MG63 (cell line): ENCODE results near the gene FAM120A. TPM values are rescaled to one million over a fixed set of nuclear protein-coding genes. Genes with fewer than 3 reads are reported as not detected.

Experiments
- DNase-seq: peaks from one replicate; pipeline ENCODE4 v3.0.0-alpha.2; 2020
- H3K27me3 ChIP-seq: fragments of 250-450 bp; sonication (Bioruptor Pico); 2 replicates; pipeline ENCODE4 v1.5.1; 2020; ENCODE audit warnings: mild to moderate bottlenecking, moderate library complexity
- H3K36me3 ChIP-seq: fragments of 250-450 bp; sonication (Bioruptor Pico); 2 replicates; pipeline ENCODE4 v1.5.1; 2020; ENCODE audit warnings: mild to moderate bottlenecking, moderate library complexity
- H3K4me3 ChIP-seq: fragments of 250-450 bp; sonication (Bioruptor Pico); 2 replicates; pipeline ENCODE4 v1.5.1; 2020; ENCODE audit warnings: mild to moderate bottlenecking, moderate library complexity
- H3K9me3 ChIP-seq: fragments of 250-450 bp; sonication (Bioruptor Pico); 2 replicates; pipeline ENCODE4 v1.5.1; 2020; ENCODE audit warnings: mild to moderate bottlenecking, moderate library complexity
- total RNA-seq: library from RNA; depleted of rRNA; stranded (reverse); fragments of >200 nt; shearing (Covaris generic); gene quantifications from 2 replicates; pipeline ENCODE4 v1.2.3, GENCODE V29; 2014; ENCODE audit warnings: low replicate concordance

Gene FAM120A
- total RNA-seq, 1 experiment from 2014 or later = 44.1 TPM

- Histone ChIP-seq H3K27me3 (no peaks in the 10 kb centered on the region), H3K4me3 (no peak overlapping the region), H3K9me3 (no peaks in the 10 kb centered on the region), H3K36me3 (no peaks in the 10 kb centered on the region; the same call in 1 of the 2 replicates)
- no peak for DNase-seq
These were observed 12.3 kb downstream of the FAM120A start for GRCh38 chr9:93463638-93464248.

- Histone ChIP-seq H3K36me3 (no peaks in the 10 kb centered on the region; the same call in 1 of the 2 replicates), H3K4me3 (no peak overlapping the region), H3K27me3 (no peaks in the 10 kb centered on the region), H3K9me3 (no peaks in the 10 kb centered on the region)
- DNase-seq = no peak
These were observed 12.9 kb downstream of the FAM120A start for GRCh38 chr9:93464395-93464794.

GRCh38 chr9:93464876-93465275 is 13.4 kb downstream of the FAM120A start:
- no peaks in the 10 kb centered on the region; the same call in none of the 2 replicates for H3K36me3 ChIP-seq
- DNase-seq = no peak
- H3K4me3 ChIP-seq = no peak overlapping the region
- H3K27me3 ChIP-seq = no peaks in the 10 kb centered on the region
- H3K9me3 ChIP-seq = no peaks in the 10 kb centered on the region

- H3K4me3 ChIP-seq = no peak overlapping the region
- no peaks in the 10 kb centered on the region for H3K27me3 ChIP-seq
- H3K36me3 ChIP-seq = no peaks in the 10 kb centered on the region; the same call in none of the 2 replicates
- DNase-seq = no peak
- H3K9me3 ChIP-seq = no peaks in the 10 kb centered on the region
These were observed 14.4 kb downstream of the FAM120A start for GRCh38 chr9:93465855-93466254.

GRCh38 chr9:93466416-93467061 is 15.1 kb downstream of the FAM120A start:
- no peak for DNase-seq
- no peak overlapping the region for H3K4me3 ChIP-seq
- no peaks in the 10 kb centered on the region for H3K27me3 ChIP-seq
- H3K9me3 ChIP-seq = no peaks in the 10 kb centered on the region
- H3K36me3 ChIP-seq = peaks cover 6% of the 10 kb centered on the region

- DNase-seq = no peak
- peaks cover 7% of the 10 kb centered on the region for H3K36me3 ChIP-seq
- no peaks in the 10 kb centered on the region for H3K9me3 ChIP-seq
- H3K27me3 ChIP-seq = no peaks in the 10 kb centered on the region
- H3K4me3 ChIP-seq = no peak overlapping the region
These were observed 15.6 kb downstream of the FAM120A start for GRCh38 chr9:93467062-93467416.

GRCh38 chr9:93467462-93467861 is 16.0 kb downstream of the FAM120A start:
- Histone ChIP-seq H3K27me3 (no peaks in the 10 kb centered on the region), H3K9me3 (no peaks in the 10 kb centered on the region), H3K36me3 (peaks cover 9% of the 10 kb centered on the region), H3K4me3 (no peak overlapping the region)
- DNase-seq = no peak

GRCh38 chr9:93468763-93469456 is 17.4 kb downstream of the FAM120A start:
- peak; percentile 12 for DNase-seq
- peaks cover 16% of the 10 kb centered on the region for H3K36me3 ChIP-seq
- H3K4me3 ChIP-seq = 0 out of 2 replicates have a peak overlapping the region, but pooled peaks have one; percentile 0
- no peaks in the 10 kb centered on the region for H3K9me3 ChIP-seq
- no peaks in the 10 kb centered on the region for H3K27me3 ChIP-seq

- no peak for DNase-seq
- Histone ChIP-seq H3K27me3 (no peaks in the 10 kb centered on the region), H3K36me3 (peaks cover 20% of the 10 kb centered on the region), H3K9me3 (no peaks in the 10 kb centered on the region), H3K4me3 (no peak overlapping the region)
These were observed 18.9 kb downstream of the FAM120A start for GRCh38 chr9:93470391-93470790.

- H3K36me3 ChIP-seq = peaks cover 27% of the 10 kb centered on the region
- no peaks in the 10 kb centered on the region for H3K27me3 ChIP-seq
- no peak overlapping the region for H3K4me3 ChIP-seq
- H3K9me3 ChIP-seq = no peaks in the 10 kb centered on the region
- no peak for DNase-seq
These were observed 19.6 kb downstream of the FAM120A start for GRCh38 chr9:93471124-93471523.

GRCh38 chr9:93473411-93473810 is 21.9 kb downstream of the FAM120A start:
- H3K9me3 ChIP-seq = no peaks in the 10 kb centered on the region
- DNase-seq = no peak

GRCh38 chr9:93475108-93475507 is 23.6 kb downstream of the FAM120A start:
- Histone ChIP-seq H3K9me3 (no peaks in the 10 kb centered on the region), H3K36me3 (peaks cover 39% of the 10 kb centered on the region), H3K4me3 (no peak overlapping the region), H3K27me3 (no peaks in the 10 kb centered on the region)
- no peak for DNase-seq

More at GRCh38 chr9:93473411-93473810, 21.9 kb downstream of the FAM120A start:
- Histone ChIP-seq H3K4me3 (no peak overlapping the region), H3K27me3 (no peaks in the 10 kb centered on the region), H3K36me3 (peaks cover 37% of the 10 kb centered on the region)

GRCh38 chr9:93475856-93476255 is 24.4 kb downstream of the FAM120A start:
- H3K36me3 ChIP-seq = peaks cover 39% of the 10 kb centered on the region
- DNase-seq = no peak
- H3K27me3 ChIP-seq = no peaks in the 10 kb centered on the region
- no peaks in the 10 kb centered on the region for H3K9me3 ChIP-seq
- H3K4me3 ChIP-seq = no peak overlapping the region

- no peak for DNase-seq
- peaks cover 32% of the 10 kb centered on the region for H3K36me3 ChIP-seq
- H3K9me3 ChIP-seq = no peaks in the 10 kb centered on the region
- H3K27me3 ChIP-seq = no peaks in the 10 kb centered on the region
- no peak overlapping the region for H3K4me3 ChIP-seq
These were observed 25.4 kb downstream of the FAM120A start for GRCh38 chr9:93476924-93477323.

GRCh38 chr9:93477397-93477796 is 25.9 kb downstream of the FAM120A start:
- no peaks in the 10 kb centered on the region for H3K27me3 ChIP-seq
- no peak for DNase-seq
- no peak overlapping the region for H3K4me3 ChIP-seq
- no peaks in the 10 kb centered on the region for H3K9me3 ChIP-seq
- peaks cover 31% of the 10 kb centered on the region for H3K36me3 ChIP-seq

- DNase-seq = no peak
- H3K27me3 ChIP-seq = no peaks in the 10 kb centered on the region
- H3K36me3 ChIP-seq = peaks cover 29% of the 10 kb centered on the region
- no peaks in the 10 kb centered on the region for H3K9me3 ChIP-seq
- no peak overlapping the region for H3K4me3 ChIP-seq
These were observed 28.2 kb downstream of the FAM120A start for GRCh38 chr9:93479726-93480125.

- no peak for DNase-seq
- no peak overlapping the region for H3K4me3 ChIP-seq
- peaks cover 32% of the 10 kb centered on the region for H3K36me3 ChIP-seq
- H3K9me3 ChIP-seq = no peaks in the 10 kb centered on the region
- H3K27me3 ChIP-seq = no peaks in the 10 kb centered on the region
These were observed 28.8 kb downstream of the FAM120A start for GRCh38 chr9:93480262-93480661.
